NB4 (cell line): ENCODE results near the gene ZNF670.

Experiments
- CTCF ChIP-seq: IDR thresholded peaks from one replicate; pipeline ENCODE4 v1.5.1; 2012; ENCODE audit warnings: low read depth, low read length
- MAX ChIP-seq: IDR thresholded peaks from 2 replicates; pipeline ENCODE4 v1.6.1; 2011; ENCODE audit warnings: low read depth, low read length
- MYC ChIP-seq: IDR thresholded peaks from 2 replicates; pipeline ENCODE4 v1.6.1; 2011; ENCODE audit warnings: low read depth, low read length
- POLR2A ChIP-seq: IDR thresholded peaks from 2 replicates; pipeline ENCODE4 v1.6.1; 2011; ENCODE audit warnings: mild to moderate bottlenecking; ENCODE audit not compliant: insufficient read length; ENCODE audit errors: extremely low read depth

GRCh38 chr1:247113094-247113497 lies 34.5 kb upstream of the ZNF670 start:
- TF ChIP-seq POLR2A: no peak
- no peak for TF ChIP-seq CTCF
- TF ChIP-seq MAX: no peak
- no peak for TF ChIP-seq MYC
